Measurements from ENCODE around the gene SPATA22. TPM values are rescaled to one million over a fixed set of nuclear protein-coding genes. Genes with fewer than 3 reads are reported as not detected.

Gene SPATA22
- total RNA-seq, 1 donor from 2014 or later = not detected

- no peak for DNase-seq (ENCODE audit: low spot score in 2 of 2, unreplicated experiment in 2 of 2)
- Mint-ChIP-seq H3K27me3 (ENCODE audit: low read depth) (peaks cover 2% of the 10 kb centered on the region), H3K27ac (no peak overlapping the region), H3K9me3 (peaks cover 8% of the 10 kb centered on the region), H3K4me3 (no peak overlapping the region), H3K36me3 (no peaks in the 10 kb centered on the region), H3K4me1 (peaks cover 8% of the 10 kb centered on the region)
- TF ChIP-seq CTCF (IDR thresholded peaks at IDR 0.05; ENCODE audit: unreplicated experiment) = no peak
These were observed 40.4 kb upstream of the SPATA22 start for GRCh38 chr17:3511852-3512504.

DNA sequence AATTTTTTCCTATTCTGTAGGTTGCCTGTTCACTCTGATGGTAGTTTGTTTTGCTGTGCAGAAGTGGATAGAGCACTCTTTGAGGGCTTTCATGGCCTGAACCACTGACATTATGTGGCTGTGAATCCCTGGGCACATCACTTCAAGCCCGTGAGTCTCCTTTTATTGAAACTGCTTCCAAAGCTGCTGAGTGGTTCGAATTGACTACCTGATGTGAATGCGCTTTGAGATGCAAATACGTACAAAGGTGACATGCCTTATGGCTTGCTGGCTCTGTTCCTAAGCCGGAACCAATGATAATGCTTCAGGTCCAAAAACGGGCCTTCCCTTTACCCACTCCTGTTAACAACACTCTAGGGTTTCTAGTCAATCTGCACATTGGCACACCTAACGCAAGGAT lies 38.5 kb upstream of the SPATA22 start:
- no peak for DNase-seq (ENCODE audit: low spot score in 2 of 2, unreplicated experiment in 2 of 2)
- Mint-ChIP-seq H3K4me1 (peaks cover 8% of the 10 kb centered on the region), H3K27me3 (ENCODE audit: low read depth) (peaks cover 2% of the 10 kb centered on the region), H3K9me3 (peaks cover 8% of the 10 kb centered on the region), H3K27ac (no peak overlapping the region), H3K4me3 (no peak overlapping the region), H3K36me3 (no peaks in the 10 kb centered on the region)
- TF ChIP-seq CTCF (IDR thresholded peaks at IDR 0.05; ENCODE audit: unreplicated experiment) = no peak

DNA sequence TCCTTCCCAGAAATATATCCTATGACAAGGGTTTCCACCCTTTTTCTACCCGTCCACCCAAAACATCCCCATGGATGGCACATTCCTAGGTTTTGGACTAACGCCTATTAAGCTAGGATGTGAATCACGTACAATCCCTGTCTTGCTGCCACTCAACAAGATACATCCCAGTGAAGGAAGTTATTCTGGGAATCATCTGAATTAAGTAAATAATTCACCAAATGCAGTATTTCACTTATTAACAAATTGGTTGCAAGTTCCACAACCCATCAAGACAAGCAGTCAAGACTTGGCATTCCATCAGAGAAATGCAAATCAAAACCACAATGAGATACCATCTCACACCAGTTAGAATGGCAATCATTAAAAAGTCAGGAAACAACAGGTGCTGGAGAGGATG lies 36.2 kb upstream of the SPATA22 start:
- no peak for DNase-seq (ENCODE audit: low spot score in 2 of 2, unreplicated experiment in 2 of 2)
- Mint-ChIP-seq H3K36me3 (no peaks in the 10 kb centered on the region), H3K27me3 (ENCODE audit: low read depth) (peaks cover 3% of the 10 kb centered on the region), H3K4me1 (peaks cover 5% of the 10 kb centered on the region), H3K4me3 (no peak overlapping the region), H3K9me3 (peaks cover 8% of the 10 kb centered on the region), H3K27ac (no peak overlapping the region)
- TF ChIP-seq CTCF (IDR thresholded peaks at IDR 0.05; ENCODE audit: unreplicated experiment) = no peak

DNA sequence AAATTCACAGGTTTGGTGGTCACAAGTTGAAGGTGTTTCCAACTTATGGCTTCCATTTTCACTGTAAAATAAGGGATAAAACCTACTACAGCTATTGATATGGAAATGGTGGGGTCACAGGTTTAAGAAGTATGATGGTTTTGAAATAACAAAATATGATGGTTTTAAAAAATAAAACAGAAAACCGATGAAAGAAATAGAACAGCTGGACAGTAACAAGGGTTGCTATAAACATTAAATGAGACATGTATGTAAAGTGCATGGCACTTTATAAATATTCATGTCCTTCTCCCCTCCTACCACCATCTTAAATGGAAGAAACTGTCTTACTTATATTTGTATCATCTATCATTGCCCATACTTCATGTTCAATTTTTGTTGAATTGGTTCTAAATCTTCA lies 35.5 kb upstream of the SPATA22 start:
- TF ChIP-seq CTCF (IDR thresholded peaks at IDR 0.05; ENCODE audit: unreplicated experiment) = no peak
- Mint-ChIP-seq H3K4me3 (no peak overlapping the region), H3K27me3 (ENCODE audit: low read depth) (peaks cover 3% of the 10 kb centered on the region), H3K27ac (no peak overlapping the region), H3K9me3 (peaks cover 8% of the 10 kb centered on the region), H3K4me1 (no peaks in the 10 kb centered on the region), H3K36me3 (no peaks in the 10 kb centered on the region)
- no peak for DNase-seq (ENCODE audit: low spot score in 2 of 2, unreplicated experiment in 2 of 2)

DNA sequence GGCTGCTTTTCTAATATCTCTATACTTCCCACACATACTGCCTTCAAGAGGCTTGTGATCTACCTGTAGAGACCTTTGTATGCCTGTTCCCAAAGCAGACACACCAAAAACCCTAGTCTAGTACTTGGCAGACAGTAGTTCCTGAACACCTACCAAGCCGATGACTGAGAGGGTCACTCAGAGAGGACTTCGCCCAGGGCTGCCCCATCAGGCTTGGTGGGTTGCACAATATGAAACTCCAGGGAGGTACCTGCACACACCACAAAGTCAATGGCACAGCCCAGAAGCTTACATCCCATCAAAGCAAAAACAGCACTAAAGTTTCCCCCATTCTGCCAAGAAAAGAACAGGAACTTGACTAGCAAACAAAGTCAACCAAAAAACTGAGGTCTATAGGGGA lies 34.4 kb upstream of the SPATA22 start:
- no peak overlapping the region for H3K4me3 Mint-ChIP-seq
- no peak for TF ChIP-seq CTCF (IDR thresholded peaks at IDR 0.05; ENCODE audit: unreplicated experiment)
- H3K27me3 Mint-ChIP-seq (ENCODE audit: low read depth) = peaks cover 3% of the 10 kb centered on the region
- peaks cover 12% of the 10 kb centered on the region for H3K9me3 Mint-ChIP-seq
- no peaks in the 10 kb centered on the region for H3K4me1 Mint-ChIP-seq
- no peak overlapping the region for H3K27ac Mint-ChIP-seq
- no peaks in the 10 kb centered on the region for H3K36me3 Mint-ChIP-seq
- DNase-seq (ENCODE audit: low spot score in 2 of 2, unreplicated experiment in 2 of 2) = no peak

DNA sequence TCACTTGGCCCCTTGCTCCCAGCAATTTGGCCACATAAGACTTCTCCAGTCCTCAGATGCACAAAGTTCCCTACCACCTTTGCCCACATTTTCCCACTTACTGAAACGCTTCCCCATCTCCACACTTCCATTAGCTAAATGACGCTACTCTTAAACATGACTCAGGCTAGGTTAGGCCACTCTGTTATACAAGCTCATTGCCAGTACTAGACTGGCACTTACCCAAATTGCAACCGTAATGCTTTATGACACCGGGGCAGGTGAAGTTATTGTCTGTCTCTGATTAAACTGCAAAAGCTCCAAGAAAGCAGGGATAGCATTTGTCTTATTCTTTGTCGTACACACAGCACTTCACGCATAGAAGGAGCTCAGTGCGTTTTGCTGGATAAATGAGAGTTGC lies 33.4 kb upstream of the SPATA22 start:
- Mint-ChIP-seq H3K4me1 (no peaks in the 10 kb centered on the region), H3K4me3 (no peak overlapping the region), H3K9me3 (peaks cover 16% of the 10 kb centered on the region), H3K27ac (no peak overlapping the region), H3K27me3 (ENCODE audit: low read depth) (peaks cover 3% of the 10 kb centered on the region), H3K36me3 (no peaks in the 10 kb centered on the region)
- DNase-seq (ENCODE audit: low spot score in 2 of 2, unreplicated experiment in 2 of 2) = no peak
- no peak for TF ChIP-seq CTCF (IDR thresholded peaks at IDR 0.05; ENCODE audit: unreplicated experiment)

Data from mesothelial cell of epicardium (in vitro differentiated cells).